H7 (cell line): ENCODE data around the gene STKLD1. TPM values are rescaled to one million over a fixed set of nuclear protein-coding genes. Genes with fewer than 3 reads are reported as not detected.

Experiments used
- DNase-seq: peaks from one replicate; pipeline ENCODE4 v3.0.0; 2012
- H3K27me3 ChIP-seq: 2 replicates; pipeline ENCODE4 v1.6.0; 2011; ENCODE audit warnings: mild to moderate bottlenecking, low read length; ENCODE audit not compliant: control insufficient read depth, insufficient read depth
- H3K36me3 ChIP-seq: replicated peaks from 2 replicates; pipeline ENCODE4 v1.5.1; 2011; ENCODE audit warnings: low read length; ENCODE audit not compliant: control insufficient read depth, insufficient read depth
- H3K4me3 ChIP-seq: 2 replicates; pipeline ENCODE4 v1.5.1; 2011; ENCODE audit warnings: low read depth, mild to moderate bottlenecking, control low read depth, low read length, moderate library complexity; ENCODE audit not compliant: insufficient read depth
- total RNA-seq: library from RNA; depleted of rRNA; stranded (reverse); fragments of >200 nt; shearing (Covaris generic); gene quantifications from 2 replicates; pipeline ENCODE4 v1.2.3, GENCODE V29; 2014; rRNA removed

Gene STKLD1
- total RNA-seq, 1 experiment from 2014 or later: 0.17 TPM

DNA sequence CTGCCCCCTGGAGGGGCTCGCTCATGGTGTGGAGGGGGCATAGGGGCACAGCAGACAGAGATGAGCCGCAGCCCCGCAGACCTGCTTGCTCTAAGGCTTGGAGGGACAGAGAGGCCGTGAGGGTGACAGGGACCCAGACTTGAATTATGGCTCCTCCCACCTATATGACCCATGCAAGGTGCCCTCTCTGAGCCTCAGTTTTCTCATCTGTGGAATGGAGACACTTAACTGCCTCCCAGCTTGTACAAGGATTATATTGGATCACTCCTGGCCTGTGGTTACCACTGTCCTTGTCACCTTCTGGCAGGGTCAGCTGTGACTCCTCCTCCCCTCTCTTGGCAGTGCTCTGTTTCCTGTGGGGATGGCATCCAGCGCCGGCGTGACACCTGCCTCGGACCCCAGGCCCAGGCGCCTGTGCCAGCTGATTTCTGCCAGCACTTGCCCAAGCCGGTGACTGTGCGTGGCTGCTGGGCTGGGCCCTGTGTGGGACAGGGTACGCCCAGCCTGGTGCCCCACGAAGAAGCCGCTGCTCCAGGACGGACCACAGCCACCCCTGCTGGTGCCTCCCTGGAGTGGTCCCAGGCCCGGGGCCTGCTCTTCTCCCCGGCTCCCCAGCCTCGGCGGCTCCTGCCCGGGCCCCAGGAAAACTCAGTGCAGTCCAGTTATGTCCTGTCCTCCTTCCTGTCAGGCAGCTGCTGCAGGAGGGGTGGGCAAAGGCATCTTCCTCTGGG is 78.9 kb downstream of the STKLD1 start:
- Histone ChIP-seq H3K27me3 (no peaks in the 10 kb centered on the region), H3K36me3 (no peaks in the 10 kb centered on the region), H3K4me3 (no peak overlapping the region)
- DNase-seq: no peak

Other genes starting within 250 kb of the STKLD1 start
- gene GBGT1, start 212.5 kb upstream of the STKLD1 start, total RNA-seq: 6.8 and 7.5 TPM in 2 replicates
- not detected in 2 replicates for gene OBP2B, start 167.1 kb upstream of the STKLD1 start, total RNA-seq
- 0.63 TPM in 1 of 2 replicates, not detected in the other for gene ABO, start 101.2 kb upstream of the STKLD1 start, total RNA-seq
- 42.0 and 45.2 TPM in 2 replicates for gene SURF6, start 40.2 kb upstream of the STKLD1 start, total RNA-seq
- 61.0 and 64.6 TPM in 2 replicates for gene MED22, start 28.2 kb upstream of the STKLD1 start, total RNA-seq
- 2,813 and 2,948 TPM in 2 replicates for gene RPL7A, start 28.1 kb upstream of the STKLD1 start, total RNA-seq
- gene SURF1, start 19.9 kb upstream of the STKLD1 start, total RNA-seq: 30.6 and 31.8 TPM in 2 replicates
- gene SURF2, start 19.8 kb upstream of the STKLD1 start, total RNA-seq: 25.8 and 28.1 TPM in 2 replicates
- 174 and 181 TPM in 2 replicates for gene SURF4, start 306 bp upstream of the STKLD1 start, total RNA-seq
- 28.5 and 33.5 TPM in 2 replicates for gene REXO4, start 41.6 kb downstream of the STKLD1 start, total RNA-seq
- 2.8 and 5.5 TPM in 2 replicates for gene ADAMTS13, start 46.0 kb downstream of the STKLD1 start, total RNA-seq
- gene CACFD1, start 83.6 kb downstream of the STKLD1 start, total RNA-seq: 9.5 and 11.3 TPM in 2 replicates
- 13.8 and 18.2 TPM in 2 replicates for gene SLC2A6, start 102.7 kb downstream of the STKLD1 start, total RNA-seq
- gene MYMK, start 148.6 kb downstream of the STKLD1 start, total RNA-seq: not detected in 2 replicates
- gene ADAMTSL2, start 158.3 kb downstream of the STKLD1 start, total RNA-seq: 0.42 and 0.70 TPM in 2 replicates
- 1.2 and 3.7 TPM in 2 replicates for gene FAM163B, start 233.0 kb downstream of the STKLD1 start, total RNA-seq